ENCODE results near the gene LGALS3.

The LGALS3 gene

DNA sequence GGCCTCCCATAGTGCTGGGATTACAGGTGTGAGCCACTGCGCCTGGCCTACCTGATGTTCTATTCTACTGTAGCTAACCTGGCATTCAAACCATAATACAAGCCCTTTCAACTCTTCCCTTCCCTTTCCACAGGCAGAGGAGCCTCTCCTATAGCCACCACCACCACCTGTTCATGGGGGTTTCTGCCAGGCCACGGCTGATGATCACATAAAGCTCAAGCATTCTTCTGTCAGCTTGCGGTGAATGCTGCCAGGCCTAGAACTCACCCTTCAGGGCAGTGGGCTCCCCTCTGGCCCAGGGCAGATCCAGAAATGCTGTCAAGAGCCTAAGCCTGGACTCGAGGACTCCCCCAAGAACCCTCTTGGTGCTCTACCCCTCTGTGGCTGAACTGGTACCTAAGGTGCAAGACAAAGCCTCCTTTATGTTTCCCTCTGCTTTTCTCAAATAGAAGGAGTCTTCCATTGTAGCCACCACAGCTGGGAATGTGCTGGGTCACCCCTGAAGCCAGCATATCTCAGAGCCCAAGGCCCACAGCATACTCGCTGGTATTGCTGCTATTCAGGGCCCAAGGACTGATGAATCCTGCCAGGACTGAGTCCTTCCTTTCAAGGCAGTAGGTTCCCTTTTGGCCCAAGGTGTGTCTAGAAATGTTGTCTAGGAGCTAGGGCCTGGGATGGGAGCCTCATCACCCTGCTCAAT lies 65.8 kb downstream of the LGALS3 start:
- no peak for DNase-seq
